T-helper 17 cell (primary cell): ENCODE data around the gene ANTXRL. TPM values are rescaled to one million over a fixed set of nuclear protein-coding genes. Genes with fewer than 3 reads are reported as not detected.
"Not testable (repeated sequence)": the region's sequence is repeated elsewhere in the genome, so short reads cannot be mapped to it uniquely, and the experiment has no call there.

ENCODE experiments used
- ATAC-seq: fragments of 150-1000 bp; cut with Tn5 transposase; 2 replicates; pipeline ENCODE4 v1.10.0; 2021; ENCODE audit warnings: mild to moderate bottlenecking, moderate library complexity
- DNase-seq, 3 donors: peaks; one replicate each; pipeline versions ENCODE4 v3.0.0 to v3.0.0-alpha.2; 2020 to 2021
- H3K9me3 ChIP-seq: one replicate; pipeline ENCODE4 v1.7.0; 2013; ENCODE audit warnings: low read length, mild to moderate bottlenecking; ENCODE audit not compliant: control insufficient read depth, poor library complexity, severe bottlenecking
- H3K27ac Mint-ChIP-seq: one replicate; pipeline ENCODE4 v1.8.0; 2022; ENCODE audit warnings: mild to moderate bottlenecking, moderate library complexity, mixed read lengths
- H3K27me3 Mint-ChIP-seq: one replicate; pipeline ENCODE4 v1.8.0; 2022; ENCODE audit warnings: mixed read lengths
- H3K36me3 Mint-ChIP-seq: one replicate; pipeline ENCODE4 v1.8.0; 2022; ENCODE audit warnings: low read depth, mixed read lengths
- H3K4me1 Mint-ChIP-seq: one replicate; pipeline ENCODE4 v1.8.0; 2022; ENCODE audit warnings: mild to moderate bottlenecking, mixed read lengths
- H3K4me3 Mint-ChIP-seq: one replicate; pipeline ENCODE4 v1.8.0; 2022; ENCODE audit warnings: mild to moderate bottlenecking, moderate library complexity, mixed read lengths
- total RNA-seq, 4 donors: library from RNA in 2 of 4; stranded (reverse) in 2 of 4; gene quantifications; one replicate each; pipeline ENCODE4 v1.2.3 and lab custom pipeline; 2022 to 2026

Gene ANTXRL
- total RNA-seq, 2 donors from 2014 or later, result not detected

GRCh38 chr10:46374410-46374809 is 87.6 kb downstream of the ANTXRL start:
- H3K9me3 ChIP-seq, H3K4me1 Mint-ChIP-seq, ATAC-seq, H3K4me3 Mint-ChIP-seq, H3K27me3 Mint-ChIP-seq, H3K36me3 Mint-ChIP-seq, H3K27ac Mint-ChIP-seq, DNase-seq: not testable (repeated sequence)

DNA sequence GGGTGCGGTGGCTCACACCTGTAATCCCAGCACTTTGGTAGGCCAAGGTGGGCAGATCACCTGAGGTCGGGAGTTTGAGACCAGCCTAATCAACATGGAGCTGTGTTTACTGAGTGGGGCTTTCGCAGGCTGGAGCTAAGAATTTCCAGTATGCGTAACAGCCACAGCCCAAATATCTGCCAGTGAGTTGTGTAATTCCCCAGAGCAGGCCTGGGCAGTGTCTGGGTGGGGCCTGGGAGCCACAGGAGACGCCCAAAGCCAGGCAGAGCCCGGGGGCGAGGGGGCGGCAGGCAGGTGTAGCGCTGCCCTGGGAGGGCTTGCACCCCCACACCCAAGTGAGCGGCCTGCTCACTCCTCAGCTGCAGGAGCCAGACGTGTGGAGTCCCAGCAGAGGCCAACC is 88.6 kb downstream of the ANTXRL start, which contains the start of gene ANXA8L1:
Gene ANXA8L1 (plus strand): TSS at position 371 of the 400 bp plus-strand sequence. CDS start 76 bp downstream, outside the sequence.
- not testable (repeated sequence) for H3K27ac Mint-ChIP-seq

GRCh38 chr10:46377022-46377421 is 90.2 kb downstream of the ANTXRL start:
- not testable (repeated sequence) for ATAC-seq, H3K27ac Mint-ChIP-seq, H3K27me3 Mint-ChIP-seq, H3K9me3 ChIP-seq, H3K4me3 Mint-ChIP-seq, DNase-seq, H3K36me3 Mint-ChIP-seq, H3K4me1 Mint-ChIP-seq

More for the DNA sequence above, 88.6 kb downstream of the ANTXRL start, which contains the start of gene ANXA8L1:
- not testable (repeated sequence) for H3K4me1 Mint-ChIP-seq, ATAC-seq, H3K27me3 Mint-ChIP-seq, H3K4me3 Mint-ChIP-seq, H3K9me3 ChIP-seq, DNase-seq, H3K36me3 Mint-ChIP-seq

DNA sequence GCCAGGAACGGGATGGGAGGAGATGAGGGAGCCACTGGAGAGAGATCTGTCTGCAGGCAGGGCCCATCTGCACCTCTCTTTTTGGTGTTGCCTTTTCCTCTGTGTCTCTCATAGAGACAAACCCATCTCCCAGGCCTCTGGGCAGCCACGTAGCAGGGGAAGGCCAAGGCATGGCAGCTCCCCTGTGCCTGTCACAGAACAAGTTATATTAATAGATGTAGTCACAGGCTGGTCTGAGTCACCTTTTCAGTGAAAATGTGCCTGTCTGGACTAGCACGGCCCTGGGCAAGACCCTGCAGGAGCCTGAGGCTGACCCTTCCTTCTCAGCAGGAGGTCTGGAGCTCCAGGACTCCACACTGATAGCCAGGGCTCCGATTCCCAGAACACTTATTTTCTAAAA is 90.9 kb downstream of the ANTXRL start:
- H3K4me1 Mint-ChIP-seq, H3K36me3 Mint-ChIP-seq, DNase-seq, H3K9me3 ChIP-seq, H3K4me3 Mint-ChIP-seq, ATAC-seq, H3K27me3 Mint-ChIP-seq, H3K27ac Mint-ChIP-seq: not testable (repeated sequence)

GRCh38 chr10:46378108-46378507 is 91.3 kb downstream of the ANTXRL start:
- not testable (repeated sequence) for H3K27me3 Mint-ChIP-seq, H3K36me3 Mint-ChIP-seq, ATAC-seq, H3K4me1 Mint-ChIP-seq, DNase-seq, H3K9me3 ChIP-seq, H3K27ac Mint-ChIP-seq, H3K4me3 Mint-ChIP-seq

DNA sequence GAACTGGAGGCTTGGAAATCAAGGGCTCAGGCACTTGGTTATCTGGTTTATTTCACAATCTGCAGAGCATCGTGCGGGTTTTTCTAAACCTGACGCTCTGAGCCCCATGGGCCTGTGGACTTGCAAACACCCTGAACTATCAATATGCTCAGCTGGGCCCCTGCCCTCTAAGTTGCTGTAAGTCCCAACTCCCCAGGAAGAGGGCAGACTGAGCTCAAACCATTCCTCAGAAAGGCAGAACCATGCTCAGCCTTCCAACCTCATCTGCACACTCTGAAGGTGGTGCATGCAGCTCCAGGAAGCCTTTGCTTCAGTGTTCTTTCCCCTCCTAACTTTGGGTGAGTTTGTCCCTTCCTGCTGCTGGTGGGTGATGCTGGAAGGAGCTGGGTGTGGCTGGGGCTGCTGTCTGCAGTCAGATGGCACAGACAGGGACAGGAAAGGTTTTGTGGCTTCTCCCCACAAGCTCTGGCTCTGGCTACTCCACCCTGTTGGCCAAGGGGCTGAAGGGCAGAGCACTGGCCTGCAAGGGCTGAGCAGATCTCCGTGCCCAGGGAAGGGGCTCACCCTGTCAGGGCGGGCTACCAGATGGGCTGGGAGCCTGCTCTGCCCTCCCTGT is 92.5 kb downstream of the ANTXRL start:
- not testable (repeated sequence) for H3K4me3 Mint-ChIP-seq, H3K9me3 ChIP-seq, DNase-seq, H3K4me1 Mint-ChIP-seq, H3K36me3 Mint-ChIP-seq, ATAC-seq, H3K27me3 Mint-ChIP-seq, H3K27ac Mint-ChIP-seq

Other genes with a start within 250 kb of the ANTXRL start
- gene MSMB, start 240.7 kb upstream of the ANTXRL start, total RNA-seq, result not detected
- not detected for gene ANXA8L1, start 88.8 kb downstream of the ANTXRL start, total RNA-seq
- not detected for gene NPY4R, start 179.0 kb downstream of the ANTXRL start, total RNA-seq